ENCODE data around the gene RILPL2.
"Not testable (repeated sequence)": the region's sequence is repeated elsewhere in the genome, so short reads cannot be mapped to it uniquely, and the experiment has no call there.

The RILPL2 gene

GRCh38 chr12:123401753-123402683 is 34.5 kb downstream of the RILPL2 start:
- no peak for DNase-seq

- no peak for DNase-seq
Observed at GRCh38 chr12:123399255-123399617, 37.2 kb downstream of the RILPL2 start.

GRCh38 chr12:123398550-123399254 is 37.8 kb downstream of the RILPL2 start:
- no peak for DNase-seq

- no peak for DNase-seq
Observed at GRCh38 chr12:123398177-123398549, 38.3 kb downstream of the RILPL2 start.

GRCh38 chr12:123397400-123397799 is 39.1 kb downstream of the RILPL2 start:
- DNase-seq = no peak

GRCh38 chr12:123396954-123397353 is 39.5 kb downstream of the RILPL2 start:
- DNase-seq = no peak

- DNase-seq = no peak
Observed at GRCh38 chr12:123396543-123396942, 39.9 kb downstream of the RILPL2 start.

GRCh38 chr12:123395236-123395635 is 41.2 kb downstream of the RILPL2 start:
- DNase-seq = no peak

GRCh38 chr12:123393747-123394146 is 42.7 kb downstream of the RILPL2 start:
- DNase-seq = no peak

GRCh38 chr12:123391546-123392343 is 44.7 kb downstream of the RILPL2 start:
- no peak for DNase-seq

GRCh38 chr12:123390498-123391426 is 45.7 kb downstream of the RILPL2 start:
- DNase-seq = no peak

- DNase-seq = peak; percentile 26
Observed at GRCh38 chr12:123389560-123390351, 46.7 kb downstream of the RILPL2 start.

- DNase-seq = no peak
Observed at GRCh38 chr12:123388951-123389559, 47.4 kb downstream of the RILPL2 start.

- peak; percentile 35 for DNase-seq
Observed at GRCh38 chr12:123388177-123388950, 48.1 kb downstream of the RILPL2 start.

- DNase-seq = no peak
Observed at GRCh38 chr12:123387508-123388176, 48.8 kb downstream of the RILPL2 start.

GRCh38 chr12:123385536-123385935 is 50.9 kb downstream of the RILPL2 start:
- not testable (repeated sequence) for DNase-seq

GRCh38 chr12:123384994-123385376 is 51.5 kb downstream of the RILPL2 start:
- DNase-seq = no peak

GRCh38 chr12:123384318-123384993 is 52.0 kb downstream of the RILPL2 start:
- DNase-seq = no peak

- DNase-seq = no peak
Observed at GRCh38 chr12:123382684-123383083, 53.8 kb downstream of the RILPL2 start.
